Measurements from ENCODE around the gene C10orf95. TPM values are rescaled to one million over a fixed set of nuclear protein-coding genes. Genes with fewer than 3 reads are reported as not detected.

The C10orf95 gene
- total and polyA plus RNA-seq, 2 of the 13 experiments (the other 11 are each of a cell fraction or from before 2014, with no cell fraction given): 0.05 to 0.07 TPM

DNA sequence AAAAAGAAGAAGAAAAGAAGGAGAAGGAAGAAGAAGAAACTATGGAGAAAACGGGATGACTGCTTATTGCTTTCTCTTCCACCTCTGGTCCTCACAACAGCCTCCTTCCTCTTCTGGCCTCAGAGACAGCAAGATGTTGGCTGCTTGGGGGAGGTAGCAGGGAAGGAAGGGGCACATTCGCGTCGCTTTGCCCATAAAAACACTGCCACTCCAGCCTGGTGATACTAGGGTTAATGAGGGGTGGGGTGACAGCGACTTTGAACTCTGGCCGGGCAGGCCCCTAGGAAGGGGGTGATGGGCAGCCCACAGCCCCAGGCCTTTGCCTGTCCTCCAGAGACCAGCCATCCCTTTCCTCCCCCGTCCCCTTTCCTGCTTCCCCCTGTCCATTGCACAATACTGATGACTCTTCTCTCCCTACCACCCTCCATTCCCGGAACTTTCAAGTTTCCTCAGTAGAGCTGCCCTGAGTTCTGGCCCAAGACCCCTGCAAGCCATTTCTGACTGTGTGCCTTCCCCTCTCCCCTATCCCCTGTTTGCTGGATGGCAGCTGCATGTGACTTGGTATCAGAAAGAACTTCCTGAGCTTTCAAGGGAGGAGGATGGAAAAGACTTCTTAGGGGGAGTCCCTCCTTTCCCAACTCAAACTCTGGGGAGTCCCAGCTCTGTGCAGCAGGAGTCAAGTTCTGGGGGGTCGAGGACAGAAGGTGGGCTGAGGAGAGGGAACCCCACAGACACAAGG lies 16.8 kb downstream of the C10orf95 start (continued):
- TF ChIP-seq, protein P1, sequence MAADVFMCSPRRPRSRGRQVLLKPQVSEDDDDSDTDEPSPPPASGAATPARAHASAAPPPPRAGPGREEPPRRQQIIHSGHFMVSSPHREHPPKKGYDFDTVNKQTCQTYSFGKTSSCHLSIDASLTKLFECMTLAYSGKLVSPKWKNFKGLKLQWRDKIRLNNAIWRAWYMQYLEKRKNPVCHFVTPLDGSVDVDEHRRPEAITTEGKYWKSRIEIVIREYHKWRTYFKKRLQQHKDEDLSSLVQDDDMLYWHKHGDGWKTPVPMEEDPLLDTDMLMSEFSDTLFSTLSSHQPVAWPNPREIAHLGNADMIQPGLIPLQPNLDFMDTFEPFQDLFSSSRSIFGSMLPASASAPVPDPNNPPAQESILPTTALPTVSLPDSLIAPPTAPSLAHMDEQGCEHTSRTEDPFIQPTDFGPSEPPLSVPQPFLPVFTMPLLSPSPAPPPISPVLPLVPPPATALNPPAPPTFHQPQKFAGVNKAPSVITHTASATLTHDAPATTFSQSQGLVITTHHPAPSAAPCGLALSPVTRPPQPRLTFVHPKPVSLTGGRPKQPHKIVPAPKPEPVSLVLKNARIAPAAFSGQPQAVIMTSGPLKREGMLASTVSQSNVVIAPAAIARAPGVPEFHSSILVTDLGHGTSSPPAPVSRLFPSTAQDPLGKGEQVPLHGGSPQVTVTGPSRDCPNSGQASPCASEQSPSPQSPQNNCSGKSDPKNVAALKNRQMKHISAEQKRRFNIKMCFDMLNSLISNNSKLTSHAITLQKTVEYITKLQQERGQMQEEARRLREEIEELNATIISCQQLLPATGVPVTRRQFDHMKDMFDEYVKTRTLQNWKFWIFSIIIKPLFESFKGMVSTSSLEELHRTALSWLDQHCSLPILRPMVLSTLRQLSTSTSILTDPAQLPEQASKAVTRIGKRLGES (CRISPR knock-in tag; IDR thresholded peaks at IDR 0.05; ENCODE audit: borderline replicate concordance): no peak
- no peak for TF ChIP-seq ZNF557 (CRISPR knock-in tag; IDR thresholded peaks at IDR 0.05)
- no peak for TF ChIP-seq SRSF4 (IDR thresholded peaks at IDR 0.05; ENCODE audit: low read depth, low read length, poor library complexity, severe bottlenecking)
- TF ChIP-seq ZBTB38 (CRISPR knock-in tag; IDR thresholded peaks at IDR 0.05): no peak
- TF ChIP-seq NCOA2 (CRISPR knock-in tag; IDR thresholded peaks at IDR 0.05): 0 out of 2 replicates have a peak, but pooled peaks have one; percentile 40
- no peak for TF ChIP-seq ZNF678 (CRISPR knock-in tag; IDR thresholded peaks at IDR 0.05)
- no peak; the same call in 1 of the 2 replicates for TF ChIP-seq ESRRA (CRISPR knock-in tag; IDR thresholded peaks at IDR 0.05; ENCODE audit: low read depth)
- no peak for TF ChIP-seq ZFP36 (IDR thresholded peaks at IDR 0.05; ENCODE audit: borderline replicate concordance, low read depth, low read length, partially characterized antibody)
- 0 out of 2 replicates have a peak, but pooled peaks have one; percentile 40 for TF ChIP-seq ZNF263 (CRISPR knock-in tag; IDR thresholded peaks at IDR 0.05)
- no peak for TF ChIP-seq U2AF2 (IDR thresholded peaks at IDR 0.05; ENCODE audit: low read depth, low read length)
- TF ChIP-seq, protein P2, sequence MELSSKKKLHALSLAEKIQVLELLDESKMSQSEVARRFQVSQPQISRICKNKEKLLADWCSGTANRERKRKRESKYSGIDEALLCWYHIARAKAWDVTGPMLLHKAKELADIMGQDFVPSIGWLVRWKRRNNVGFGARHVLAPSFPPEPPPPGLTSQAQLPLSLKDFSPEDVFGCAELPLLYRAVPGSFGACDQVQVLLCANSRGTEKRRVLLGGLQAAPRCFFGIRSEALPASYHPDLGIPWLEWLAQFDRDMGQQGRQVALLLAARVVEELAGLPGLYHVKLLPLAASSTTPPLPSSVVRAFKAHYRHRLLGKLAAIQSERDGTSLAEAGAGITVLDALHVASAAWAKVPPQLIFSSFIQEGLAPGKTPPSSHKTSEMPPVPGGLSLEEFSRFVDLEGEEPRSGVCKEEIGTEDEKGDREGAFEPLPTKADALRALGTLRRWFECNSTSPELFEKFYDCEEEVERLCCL (CRISPR knock-in tag; IDR thresholded peaks at IDR 0.05; ENCODE audit: borderline replicate concordance): no peak
- no peak for TF ChIP-seq PITX1 (CRISPR knock-in tag; IDR thresholded peaks at IDR 0.05)
- TF ChIP-seq, protein P3, sequence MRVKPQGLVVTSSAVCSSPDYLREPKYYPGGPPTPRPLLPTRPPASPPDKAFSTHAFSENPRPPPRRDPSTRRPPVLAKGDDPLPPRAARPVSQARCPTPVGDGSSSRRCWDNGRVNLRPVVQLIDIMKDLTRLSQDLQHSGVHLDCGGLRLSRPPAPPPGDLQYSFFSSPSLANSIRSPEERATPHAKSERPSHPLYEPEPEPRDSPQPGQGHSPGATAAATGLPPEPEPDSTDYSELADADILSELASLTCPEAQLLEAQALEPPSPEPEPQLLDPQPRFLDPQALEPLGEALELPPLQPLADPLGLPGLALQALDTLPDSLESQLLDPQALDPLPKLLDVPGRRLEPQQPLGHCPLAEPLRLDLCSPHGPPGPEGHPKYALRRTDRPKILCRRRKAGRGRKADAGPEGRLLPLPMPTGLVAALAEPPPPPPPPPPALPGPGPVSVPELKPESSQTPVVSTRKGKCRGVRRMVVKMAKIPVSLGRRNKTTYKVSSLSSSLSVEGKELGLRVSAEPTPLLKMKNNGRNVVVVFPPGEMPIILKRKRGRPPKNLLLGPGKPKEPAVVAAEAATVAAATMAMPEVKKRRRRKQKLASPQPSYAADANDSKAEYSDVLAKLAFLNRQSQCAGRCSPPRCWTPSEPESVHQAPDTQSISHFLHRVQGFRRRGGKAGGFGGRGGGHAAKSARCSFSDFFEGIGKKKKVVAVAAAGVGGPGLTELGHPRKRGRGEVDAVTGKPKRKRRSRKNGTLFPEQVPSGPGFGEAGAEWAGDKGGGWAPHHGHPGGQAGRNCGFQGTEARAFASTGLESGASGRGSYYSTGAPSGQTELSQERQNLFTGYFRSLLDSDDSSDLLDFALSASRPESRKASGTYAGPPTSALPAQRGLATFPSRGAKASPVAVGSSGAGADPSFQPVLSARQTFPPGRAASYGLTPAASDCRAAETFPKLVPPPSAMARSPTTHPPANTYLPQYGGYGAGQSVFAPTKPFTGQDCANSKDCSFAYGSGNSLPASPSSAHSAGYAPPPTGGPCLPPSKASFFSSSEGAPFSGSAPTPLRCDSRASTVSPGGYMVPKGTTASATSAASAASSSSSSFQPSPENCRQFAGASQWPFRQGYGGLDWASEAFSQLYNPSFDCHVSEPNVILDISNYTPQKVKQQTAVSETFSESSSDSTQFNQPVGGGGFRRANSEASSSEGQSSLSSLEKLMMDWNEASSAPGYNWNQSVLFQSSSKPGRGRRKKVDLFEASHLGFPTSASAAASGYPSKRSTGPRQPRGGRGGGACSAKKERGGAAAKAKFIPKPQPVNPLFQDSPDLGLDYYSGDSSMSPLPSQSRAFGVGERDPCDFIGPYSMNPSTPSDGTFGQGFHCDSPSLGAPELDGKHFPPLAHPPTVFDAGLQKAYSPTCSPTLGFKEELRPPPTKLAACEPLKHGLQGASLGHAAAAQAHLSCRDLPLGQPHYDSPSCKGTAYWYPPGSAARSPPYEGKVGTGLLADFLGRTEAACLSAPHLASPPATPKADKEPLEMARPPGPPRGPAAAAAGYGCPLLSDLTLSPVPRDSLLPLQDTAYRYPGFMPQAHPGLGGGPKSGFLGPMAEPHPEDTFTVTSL (CRISPR knock-in tag; IDR thresholded peaks at IDR 0.05; ENCODE audit: borderline replicate concordance): no peak
- TF ChIP-seq KLF16 (CRISPR knock-in tag; IDR thresholded peaks at IDR 0.05): no peak
- TF ChIP-seq SMARCC2 (IDR thresholded peaks at IDR 0.05): no peak
- TF ChIP-seq PRPF4 (IDR thresholded peaks at IDR 0.05; ENCODE audit: low read depth, low read length, poor library complexity, severe bottlenecking): no peak
- no peak for TF ChIP-seq FOXJ3 (CRISPR knock-in tag; IDR thresholded peaks at IDR 0.05; ENCODE audit: borderline replicate concordance)
- no peak for TF ChIP-seq NFIC (IDR thresholded peaks at IDR 0.05; ENCODE audit: low read length)
- TF ChIP-seq ZNF431 (CRISPR knock-in tag; IDR thresholded peaks at IDR 0.05; ENCODE audit: borderline replicate concordance, low read depth): 0 out of 2 replicates have a peak, but pooled peaks have one; percentile 24
- no peak for TF ChIP-seq ZNF430 (CRISPR knock-in tag; IDR thresholded peaks at IDR 0.05)
